Activated naive CD4-positive, alpha-beta T cell treated with anti-CD3 and anti-CD28 coated beads for 36 hours (primary cell): Measurements from ENCODE around the gene PPM1K. TPM values are rescaled to one million over a fixed set of nuclear protein-coding genes. Genes with fewer than 3 reads are reported as not detected.

ENCODE experiments used
- CTCF ChIA-PET: fragments of 350-600 bp; sonication (Branson Sonifier 250); formaldehyde crosslinking; loops from one replicate; lab custom pipeline; 2021; ENCODE audit warnings: antibody characterized with exemption; lab: Charles Lee
- DNase-seq: peaks from one replicate; pipeline ENCODE4 v3.0.0-alpha.2; 2020
- H3K27ac Mint-ChIP-seq: one replicate; pipeline ENCODE4 v1.8.0; 2021; ENCODE audit warnings: mild to moderate bottlenecking, mixed read lengths
- H3K27me3 Mint-ChIP-seq: one replicate; pipeline ENCODE4 v1.8.0; 2021; ENCODE audit warnings: low read depth, mixed read lengths
- H3K36me3 Mint-ChIP-seq: one replicate; pipeline ENCODE4 v1.8.0; 2021; ENCODE audit warnings: low read depth, mixed read lengths
- H3K4me1 Mint-ChIP-seq: one replicate; pipeline ENCODE4 v1.8.0; 2021; ENCODE audit warnings: low read depth, mixed read lengths
- H3K4me3 Mint-ChIP-seq: one replicate; pipeline ENCODE4 v1.8.0; 2021; ENCODE audit warnings: mild to moderate bottlenecking, moderate library complexity, mixed read lengths
- H3K9me3 Mint-ChIP-seq: one replicate; pipeline ENCODE4 v1.8.0; 2021; ENCODE audit warnings: mixed read lengths
- intact Hi-C: fragments of 100-400 bp; cut with micrococcal nuclease; formaldehyde crosslinking; loops from one replicate; pipeline ENCODE4 v1.15.1; 2023
- total RNA-seq, 2 experiments: library from RNA; stranded (reverse); gene quantifications; one replicate each; pipeline ENCODE4 v1.2.3, GENCODE V29; 2021

Gene PPM1K
- total RNA-seq, 2 experiments from 2014 or later, result 54.1 to 55.2 TPM

- no peaks in the 10 kb centered on the region for H3K36me3 Mint-ChIP-seq
- H3K27me3 Mint-ChIP-seq, result no peaks in the 10 kb centered on the region
- CTCF ChIA-PET, result interaction anchor here (1.0 to 1.8 kb wide), 3 partner anchors 10 to 307 kb away, joined by 3 to 5 read pairs (median 5); no protein-coding TSS in a partner anchor
- no peak overlapping the region for H3K27ac Mint-ChIP-seq
- H3K9me3 Mint-ChIP-seq, result no peaks in the 10 kb centered on the region
- intact Hi-C loops, result no loop called here
- no peaks in the 10 kb centered on the region for H3K4me1 Mint-ChIP-seq
- no peak for DNase-seq
- H3K4me3 Mint-ChIP-seq, result no peak overlapping the region
Observed at GRCh38 chr4:88208156-88208555, 76.2 kb downstream of the PPM1K start.

Other genes with a start within 250 kb of the PPM1K start
- under 1 TPM; 0.35 to 0.55 TPM for gene ABCG2, start 125.9 kb downstream of the PPM1K start, total RNA-seq
- gene HERC6, start 94.3 kb upstream of the PPM1K start, total RNA-seq, result 10 to 100 TPM in 1 of 2 experiments, 1 to 10 TPM in 1; 9.9 to 10.2 TPM
- gene HERC5, start 172.6 kb upstream of the PPM1K start, total RNA-seq, result 10 to 100 TPM; 38.8 to 39.5 TPM
- gene PYURF, start 239.2 kb upstream of the PPM1K start, total RNA-seq, result 10 to 100 TPM; 51.5 to 54.2 TPM